ENCODE data around the gene C2orf81.

GRCh38 chr2:74373985-74374384, 47.4 kb downstream of the C2orf81 start:
- no peak for TF ChIP-seq CTCF (IDR thresholded peaks at IDR 0.05)
- TF ChIP-seq ZFX (IDR thresholded peaks at IDR 0.05; ENCODE audit: borderline replicate concordance), result no peak

Data from 22Rv1 (cell line).